ENCODE measurements around the gene MBD6. TPM values are rescaled to one million over a fixed set of nuclear protein-coding genes. Genes with fewer than 3 reads are reported as not detected.
"Not testable (repeated sequence)": the region's sequence is repeated elsewhere in the genome, so short reads cannot be mapped to it uniquely, and the experiment has no call there.

Gene MBD6
- polyA plus RNA-seq, 1 experiment: 8.3 TPM

- Histone ChIP-seq H3K4me3 (ENCODE audit: low read depth, low read length) (no peak overlapping the region), H3K27me3 (ENCODE audit: control insufficient read depth, insufficient read depth, low read length) (no peaks in the 10 kb centered on the region), H3K36me3 (ENCODE audit: control insufficient read depth, insufficient read depth, low read length) (peaks cover 49% of the 10 kb centered on the region)
- ChIA-PET POLR2A (no interaction called here), CTCF (no interaction called here)
- no peak for DNase-seq (ENCODE audit: low read depth)
- TF ChIP-seq CTCF (IDR thresholded peaks at IDR 0.05; ENCODE audit: insufficient read depth, low read depth, low read length): no peak
Observed at GRCh38 chr12:57515408-57515933, 7.2 kb upstream of the MBD6 start.

GRCh38 chr12:57515934-57516541 lies 6.6 kb upstream of the MBD6 start:
- Histone ChIP-seq H3K27me3 (ENCODE audit: control insufficient read depth, insufficient read depth, low read length) (no peaks in the 10 kb centered on the region), H3K4me3 (ENCODE audit: low read depth, low read length) (no peak overlapping the region), H3K36me3 (ENCODE audit: control insufficient read depth, insufficient read depth, low read length) (peaks cover 49% of the 10 kb centered on the region)
- DNase-seq (ENCODE audit: low read depth): no peak
- CTCF ChIA-PET: no interaction called here
- POLR2A ChIA-PET: no interaction called here
- no peak for TF ChIP-seq CTCF (IDR thresholded peaks at IDR 0.05; ENCODE audit: insufficient read depth, low read depth, low read length)

- no peaks in the 10 kb centered on the region for H3K27me3 ChIP-seq (ENCODE audit: control insufficient read depth, insufficient read depth, low read length)
- peaks cover 42% of the 10 kb centered on the region for H3K36me3 ChIP-seq (ENCODE audit: control insufficient read depth, insufficient read depth, low read length)
- POLR2A ChIA-PET: no interaction called here
- H3K4me3 ChIP-seq (ENCODE audit: low read depth, low read length): no peak overlapping the region
- CTCF ChIA-PET: no interaction called here
- DNase-seq (ENCODE audit: low read depth): no peak
- TF ChIP-seq CTCF (IDR thresholded peaks at IDR 0.05; ENCODE audit: insufficient read depth, low read depth, low read length): no peak
Observed at GRCh38 chr12:57516617-57517153, 5.9 kb upstream of the MBD6 start.

- H3K36me3 ChIP-seq (ENCODE audit: control insufficient read depth, insufficient read depth, low read length): peaks cover 37% of the 10 kb centered on the region
- H3K27me3 ChIP-seq (ENCODE audit: control insufficient read depth, insufficient read depth, low read length): no peaks in the 10 kb centered on the region
- no peak for TF ChIP-seq CTCF (IDR thresholded peaks at IDR 0.05; ENCODE audit: insufficient read depth, low read depth, low read length)
- DNase-seq (ENCODE audit: low read depth): peak; percentile 26
- CTCF ChIA-PET: no interaction called here
- no peak overlapping the region for H3K4me3 ChIP-seq (ENCODE audit: low read depth, low read length)
- POLR2A ChIA-PET: interaction anchor here (0.9 kb wide), 1 partner anchor 51 kb away, joined by 3 read pairs; no protein-coding TSS in a partner anchor
Observed at GRCh38 chr12:57517187-57517586, 5.4 kb upstream of the MBD6 start.

- POLR2A ChIA-PET: interaction anchor here (0.6 to 0.9 kb wide), 2 partner anchors 52 to 126 kb away, joined by 3 to 4 read pairs; no protein-coding TSS in a partner anchor
- CTCF ChIA-PET: interaction anchor here (0.8 kb wide), 1 partner anchor 55 kb away, joined by 4 read pairs; no protein-coding TSS in a partner anchor
- Histone ChIP-seq H3K4me3 (ENCODE audit: low read depth, low read length) (peak overlapping the region; percentile 76), H3K36me3 (ENCODE audit: control insufficient read depth, insufficient read depth, low read length) (peaks cover 33% of the 10 kb centered on the region)
- not testable (repeated sequence) for DNase-seq (ENCODE audit: low read depth); H3K27me3 ChIP-seq (ENCODE audit: control insufficient read depth, insufficient read depth, low read length)
Observed at GRCh38 chr12:57517718-57518117, 4.9 kb upstream of the MBD6 start.

Measured in BJ (cell line).